Common myeloid progenitor, CD34-positive (primary cell): ENCODE measurements around the gene FTO. TPM values are rescaled to one million over a fixed set of nuclear protein-coding genes. Genes with fewer than 3 reads are reported as not detected.

Source experiments
- CTCF ChIA-PET: fragments of 350-600 bp; sonication (Branson Sonifier 250); formaldehyde crosslinking; loops from one replicate; lab custom pipeline; 2021; ENCODE audit warnings: antibody characterized with exemption; lab: Charles Lee
- POLR2A ChIA-PET: fragments of 350-600 bp; sonication (Branson Sonifier 250); formaldehyde crosslinking; loops from one replicate; lab custom pipeline; 2021; ENCODE audit warnings: antibody characterized with exemption; lab: Charles Lee
- DNase-seq, 3 donors: peaks; one replicate each; pipeline versions ENCODE4 v3.0.0 to v3.0.0-alpha.2; 2013
- H3K27ac ChIP-seq, 2 experiments: 1 replicate in 1 of 2; 2 replicates in 1 of 2; pipeline ENCODE4 v1.7.0; 2013; ENCODE audit warnings: inconsistent platforms in 2 of 2, low read length in 2 of 2, mild to moderate bottlenecking in 2 of 2, low read depth in 1 of 2, moderate library complexity in 1 of 2; ENCODE audit not compliant: severe bottlenecking in 2 of 2, insufficient read depth in 1 of 2, poor library complexity in 1 of 2
- H3K27me3 ChIP-seq, 5 experiments: replicated peaks in 2 of 5; 1 replicate in 3 of 5; 2 replicates in 2 of 5; pipeline versions ENCODE4 v1.6.1 to v1.7.0; 2013; ENCODE audit warnings: low read length in 4 of 5, mild to moderate bottlenecking in 2 of 5, moderate library complexity in 2 of 5, inconsistent platforms in 1 of 5; ENCODE audit not compliant: insufficient read depth in 5 of 5, control insufficient read depth in 4 of 5
- H3K36me3 ChIP-seq, 4 experiments: 1 replicate in 2 of 4; 2 replicates in 2 of 4; pipeline versions ENCODE4 v1.6.1 to v1.7.0; 2013; ENCODE audit warnings: low read length in 3 of 4, control low read depth in 1 of 4, mild to moderate bottlenecking in 1 of 4; ENCODE audit not compliant: control insufficient read depth in 4 of 4, insufficient read depth in 4 of 4
- H3K4me1 ChIP-seq, 4 experiments: 1 replicate in 3 of 4; 2 replicates in 1 of 4; pipeline versions ENCODE4 v1.6.1 to v1.7.1; 2013; ENCODE audit warnings: low read length in 3 of 4, mild to moderate bottlenecking in 3 of 4, control low read depth in 1 of 4, inconsistent platforms in 1 of 4, moderate library complexity in 1 of 4; ENCODE audit not compliant: control insufficient read depth in 4 of 4, insufficient read depth in 4 of 4; ENCODE audit errors: control extremely low read depth in 1 of 4
- H3K4me3 ChIP-seq, 7 experiments: 1 replicate in 4 of 7; 2 replicates in 3 of 7; pipeline versions ENCODE4 v1.5.1 to v1.7.0; 2013; ENCODE audit warnings: mild to moderate bottlenecking in 7 of 7, low read length in 6 of 7, moderate library complexity in 6 of 7, inconsistent platforms in 2 of 7, low read depth in 2 of 7, control low read depth in 1 of 7; ENCODE audit not compliant: insufficient read depth in 4 of 7, control insufficient read depth in 1 of 7; ENCODE audit errors: extremely low read depth in 1 of 7
- H3K9me3 ChIP-seq, 5 experiments: 1 replicate in 4 of 5; 2 replicates in 1 of 5; pipeline versions ENCODE4 v1.6.1 to v1.7.1; 2013; ENCODE audit warnings: low read length in 4 of 5, mild to moderate bottlenecking in 2 of 5, inconsistent platforms in 1 of 5, low read depth in 1 of 5, moderate library complexity in 1 of 5; ENCODE audit not compliant: control insufficient read depth in 4 of 5, insufficient read depth in 2 of 5; ENCODE audit errors: control extremely low read depth in 1 of 5
- WGBS: methylation state at CpG from one replicate; pipeline ENCODE4 v1.1.5; 2013; ENCODE audit not compliant: insufficient coverage; 5-methylcytosine and 5-hydroxymethylcytosine counted together
- polyA plus RNA-seq: library from polyadenylated mRNA; unstranded; fragments of 120-200 nt; gene quantifications from one replicate; pipeline ENCODE4 v1.2.1, GENCODE V29; 2013

The FTO gene
- polyA plus RNA-seq = 38.0 TPM

DNA sequence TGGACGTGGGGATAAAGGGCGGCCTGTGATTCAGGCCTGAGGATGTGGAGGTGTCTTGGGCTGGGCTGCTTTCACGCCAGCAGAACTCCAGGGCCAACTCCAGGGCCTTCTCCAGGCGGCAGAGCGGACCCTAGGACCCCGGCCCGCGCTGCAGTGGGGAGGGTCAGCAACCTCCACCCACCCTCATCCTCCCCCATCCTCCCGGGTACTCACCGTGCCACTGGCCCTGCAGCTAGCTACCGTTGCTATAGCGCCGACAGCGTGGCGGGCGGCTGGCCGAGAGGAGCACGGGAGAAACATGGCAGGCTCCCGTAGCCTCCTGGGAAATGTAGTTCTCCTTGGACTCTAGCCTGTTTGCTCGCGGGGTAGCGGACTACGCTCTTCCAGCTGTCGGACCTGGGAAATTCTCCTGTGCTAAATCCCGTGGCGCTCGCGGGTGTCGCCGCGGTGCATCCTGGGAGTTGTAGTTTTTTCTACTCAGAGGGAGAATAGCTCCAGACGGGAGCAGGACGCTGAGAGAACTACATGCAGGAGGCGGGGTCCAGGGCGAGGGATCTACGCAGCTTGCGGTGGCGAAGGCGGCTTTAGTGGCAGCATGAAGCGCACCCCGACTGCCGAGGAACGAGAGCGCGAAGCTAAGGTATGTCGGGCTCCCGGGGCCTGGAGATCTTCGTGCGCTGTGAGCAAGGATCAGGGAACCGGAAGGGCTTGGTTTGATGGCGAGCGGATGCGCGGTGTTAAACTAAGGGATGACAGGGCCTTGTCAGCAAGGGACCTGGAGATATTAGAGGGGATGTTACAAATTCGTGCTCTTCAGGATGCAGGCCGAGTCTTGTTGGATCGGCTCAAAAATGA, at the start of gene FTO, which contains the start of gene RPGRIP1L:
Gene FTO (plus strand): TSS at position 567 of the 855 bp plus-strand sequence.
Gene RPGRIP1L (minus strand): TSS at position 270 of the 855 bp plus-strand sequence. CDS start 3,136 bp downstream, outside the sequence.
- Histone ChIP-seq H3K4me1 (peaks cover 8 to 18% (median 10%) of the 10 kb centered on the region in 4 experiments), H3K4me3 (peak within 1 kb of the TSS; percentile 54 to 95 (median 86)), H3K9me3 (no peaks in the 10 kb centered on the region), H3K27ac (peak within 1 kb of the TSS; percentile 18 to 73), H3K36me3 (peaks cover 0 to 2% (median 0%) of the 10 kb centered on the region in 4 experiments), H3K27me3 (no peaks in the 10 kb centered on the region)
- ChIA-PET POLR2A (interaction anchor here (0.6 kb wide), 1 partner anchor 343 kb away, joined by 6 read pairs; no protein-coding TSS in a partner anchor), CTCF (interaction anchor here (1.5 kb wide), 1 partner anchor 69 kb away, joined by 4 read pairs; no protein-coding TSS in a partner anchor)
- WGBS = 1% methylated on average over 51 of the region's 57 CpGs
- DNase-seq = peak; percentile 99

DNA sequence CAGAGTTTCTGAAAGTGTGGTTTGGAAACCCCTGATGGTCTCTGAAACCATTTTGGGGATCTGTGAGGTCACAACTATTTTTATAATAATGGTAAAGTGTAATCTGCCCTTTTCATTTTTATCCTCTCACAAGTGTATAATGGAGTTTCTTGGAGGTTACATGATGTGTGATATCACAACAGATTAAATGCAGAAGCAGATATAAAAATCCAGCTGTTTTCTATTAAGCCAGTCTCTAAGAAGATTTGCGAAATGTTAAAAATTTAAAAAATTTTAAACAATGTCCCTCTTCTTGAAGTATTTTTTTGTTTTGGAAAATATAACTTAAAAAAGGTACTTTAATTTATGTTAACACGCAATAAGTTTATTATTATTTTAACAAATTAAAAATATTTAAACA, 49.0 kb upstream of the FTO start:
- no peaks in the 10 kb centered on the region for H3K27me3 ChIP-seq
- POLR2A ChIA-PET = no interaction called here
- WGBS = no CpG with 5 or more reads among the region's 2 CpGs

DNA sequence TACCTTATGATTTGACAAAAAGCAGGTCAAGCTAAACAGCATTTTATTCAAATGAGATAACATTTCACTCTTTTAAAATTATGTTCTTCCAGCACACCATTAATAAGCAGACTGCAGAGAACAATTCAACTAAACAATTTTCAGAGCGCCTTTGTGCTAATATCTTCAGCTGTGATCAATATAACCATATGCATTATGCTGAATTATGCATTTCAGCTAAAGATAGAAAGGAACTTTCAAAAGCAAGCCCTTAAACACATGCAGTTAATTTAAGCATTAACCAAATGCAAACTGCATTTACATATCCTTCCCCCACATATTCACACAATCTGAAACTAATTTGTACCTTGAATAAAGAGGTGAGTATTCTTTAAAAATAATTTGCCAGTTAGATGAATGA, 41.9 kb upstream of the FTO start:
- no peaks in the 10 kb centered on the region for H3K27me3 ChIP-seq
- no peaks in the 10 kb centered on the region for H3K9me3 ChIP-seq
- H3K4me3 ChIP-seq = no peak overlapping the region
- H3K4me1 ChIP-seq = no peaks in the 10 kb centered on the region
- CTCF ChIA-PET = no interaction called here
- no peak for DNase-seq
- no peak overlapping the region for H3K27ac ChIP-seq
- POLR2A ChIA-PET = no interaction called here
- no CpG with 5 or more reads among the region's 1 CpG for WGBS
- H3K36me3 ChIP-seq = no peaks in the 10 kb centered on the region

More for the DNA sequence above, 49.0 kb upstream of the FTO start:
- CTCF ChIA-PET = no interaction called here
- Histone ChIP-seq H3K27ac (no peak overlapping the region), H3K4me1 (no peaks in the 10 kb centered on the region), H3K9me3 (no peaks in the 10 kb centered on the region), H3K36me3 (peaks cover 4 to 11% (median 8%) of the 10 kb centered on the region in 4 experiments), H3K4me3 (no peak overlapping the region)
- no peak for DNase-seq

DNA sequence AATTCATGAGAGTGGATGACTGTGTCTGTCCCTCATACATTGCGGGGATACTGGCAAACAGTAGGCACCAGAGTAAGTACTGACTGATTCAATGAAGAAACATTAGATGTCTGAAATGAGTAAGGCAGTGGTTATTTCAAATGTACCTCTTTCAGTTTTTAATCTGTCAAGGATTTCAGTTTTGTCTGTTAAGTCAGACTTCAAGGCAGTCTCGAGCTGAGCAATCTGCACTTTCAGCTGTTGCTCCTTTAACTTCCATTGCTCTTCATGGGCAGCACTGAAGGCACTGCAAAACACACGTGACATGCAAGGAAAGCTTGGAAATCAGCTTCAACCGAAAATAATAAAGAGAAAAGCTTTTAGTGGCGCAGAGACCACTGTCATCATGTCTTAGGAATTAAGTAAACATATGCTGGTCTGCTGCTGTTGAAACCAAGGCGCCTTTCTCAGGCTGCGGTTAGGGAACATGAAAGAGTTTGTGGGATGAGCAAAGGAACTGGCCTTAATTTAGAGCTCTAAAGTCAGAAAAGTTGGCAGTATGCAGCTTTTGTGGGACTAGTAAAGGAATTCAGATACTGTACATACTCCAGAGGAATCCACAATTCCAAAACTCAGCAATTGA, 39.1 kb upstream of the FTO start:
- Histone ChIP-seq H3K27ac (no peak overlapping the region), H3K4me3 (no peak overlapping the region), H3K4me1 (no peaks in the 10 kb centered on the region), H3K27me3 (no peaks in the 10 kb centered on the region), H3K9me3 (no peaks in the 10 kb centered on the region), H3K36me3 (no peaks in the 10 kb centered on the region)
- WGBS = 91% methylated on average over 7 of the region's 7 CpGs
- ChIA-PET CTCF (interaction anchor here (1.2 kb wide), 1 partner anchor 14 kb away, joined by 4 read pairs; no protein-coding TSS in a partner anchor), POLR2A (no interaction called here)
- no peak for DNase-seq

GRCh38 chr16:53666786-53667415, 37.1 kb upstream of the FTO start:
- Histone ChIP-seq H3K4me1 (no peaks in the 10 kb centered on the region), H3K4me3 (no peak overlapping the region), H3K9me3 (no peaks in the 10 kb centered on the region), H3K27ac (no peak overlapping the region), H3K27me3 (no peaks in the 10 kb centered on the region), H3K36me3 (no peaks in the 10 kb centered on the region)
- 100% methylated on average over 1 of the region's 3 CpGs for WGBS
- ChIA-PET CTCF (no interaction called here), POLR2A (no interaction called here)
- DNase-seq = no peak

- no peak for DNase-seq
- Histone ChIP-seq H3K9me3 (no peaks in the 10 kb centered on the region), H3K27ac (no peak overlapping the region), H3K4me3 (no peak overlapping the region), H3K36me3 (peaks cover 0 to 2% (median 0%) of the 10 kb centered on the region in 4 experiments), H3K4me1 (no peaks in the 10 kb centered on the region), H3K27me3 (no peaks in the 10 kb centered on the region)
- POLR2A ChIA-PET = no interaction called here
- WGBS = no CpG with 5 or more reads among the region's 2 CpGs
- CTCF ChIA-PET = no interaction called here
Observed at GRCh38 chr16:53668869-53669268, 35.1 kb upstream of the FTO start.
